ENCODE results near the gene RPS6KA3. TPM values are rescaled to one million over a fixed set of nuclear protein-coding genes. Genes with fewer than 3 reads are reported as not detected.
"Not testable (repeated sequence)": the region's sequence is repeated elsewhere in the genome, so short reads cannot be mapped to it uniquely, and the experiment has no call there.

RPS6KA3 gene
- total RNA-seq, 1 donor from 2014 or later, result 22.8 TPM

DNA sequence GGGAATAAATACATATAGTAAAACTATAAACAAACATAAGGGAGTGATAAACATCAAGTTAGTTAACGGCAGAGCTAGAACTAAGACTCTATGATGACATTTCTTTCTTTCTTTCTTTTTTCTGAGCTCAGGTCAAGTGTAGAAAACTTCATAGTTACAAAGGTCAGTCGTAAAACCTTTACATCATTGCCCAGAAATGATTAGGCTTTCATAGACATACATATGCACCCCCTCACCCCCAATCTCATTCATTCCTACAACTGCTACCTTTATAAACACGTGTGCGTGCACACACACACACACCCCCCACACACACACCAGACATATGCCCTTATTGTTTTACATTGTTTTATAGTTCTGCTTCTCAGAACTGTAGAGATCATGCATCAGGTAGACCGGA, 130.8 kb downstream of the RPS6KA3 start:
- no peak for DNase-seq (ENCODE audit: extremely low spot score in 2 of 2)
- H3K27me3 ChIP-seq, result no peaks in the 10 kb centered on the region
- no peak overlapping the region for H3K27ac ChIP-seq
- intact Hi-C loops (cut with DNase I), result no loop called here
- no peaks in the 10 kb centered on the region for H3K9me3 ChIP-seq
- peaks cover 34% of the 10 kb centered on the region for H3K4me1 ChIP-seq
- peaks cover 0 to 45% of the 10 kb centered on the region in 2 donors for H3K36me3 ChIP-seq
- no peak overlapping the region for H3K4me3 ChIP-seq
- TF ChIP-seq POLR2AphosphoS5 (IDR thresholded peaks at IDR 0.05; ENCODE audit: insufficient read depth in 1 of 2, low read depth in 1 of 2), result no peak
- TF ChIP-seq, protein P1, sequence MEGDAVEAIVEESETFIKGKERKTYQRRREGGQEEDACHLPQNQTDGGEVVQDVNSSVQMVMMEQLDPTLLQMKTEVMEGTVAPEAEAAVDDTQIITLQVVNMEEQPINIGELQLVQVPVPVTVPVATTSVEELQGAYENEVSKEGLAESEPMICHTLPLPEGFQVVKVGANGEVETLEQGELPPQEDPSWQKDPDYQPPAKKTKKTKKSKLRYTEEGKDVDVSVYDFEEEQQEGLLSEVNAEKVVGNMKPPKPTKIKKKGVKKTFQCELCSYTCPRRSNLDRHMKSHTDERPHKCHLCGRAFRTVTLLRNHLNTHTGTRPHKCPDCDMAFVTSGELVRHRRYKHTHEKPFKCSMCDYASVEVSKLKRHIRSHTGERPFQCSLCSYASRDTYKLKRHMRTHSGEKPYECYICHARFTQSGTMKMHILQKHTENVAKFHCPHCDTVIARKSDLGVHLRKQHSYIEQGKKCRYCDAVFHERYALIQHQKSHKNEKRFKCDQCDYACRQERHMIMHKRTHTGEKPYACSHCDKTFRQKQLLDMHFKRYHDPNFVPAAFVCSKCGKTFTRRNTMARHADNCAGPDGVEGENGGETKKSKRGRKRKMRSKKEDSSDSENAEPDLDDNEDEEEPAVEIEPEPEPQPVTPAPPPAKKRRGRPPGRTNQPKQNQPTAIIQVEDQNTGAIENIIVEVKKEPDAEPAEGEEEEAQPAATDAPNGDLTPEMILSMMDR (IDR thresholded peaks at IDR 0.05), result no peak
- TF ChIP-seq POLR2A (IDR thresholded peaks at IDR 0.05), result no peak

GRCh38 chrX:20132666-20133065, 134.0 kb downstream of the RPS6KA3 start:
- H3K4me1 ChIP-seq, result peaks cover 25% of the 10 kb centered on the region
- TF ChIP-seq, protein P1 (IDR thresholded peaks at IDR 0.05), result no peak
- TF ChIP-seq POLR2A (IDR thresholded peaks at IDR 0.05) (no peak), POLR2AphosphoS5 (IDR thresholded peaks at IDR 0.05; ENCODE audit: insufficient read depth in 1 of 2, low read depth in 1 of 2) (no peak)
- H3K27ac ChIP-seq, result no peak overlapping the region
- intact Hi-C loops (cut with DNase I), result no loop called here
- DNase-seq (ENCODE audit: extremely low spot score in 2 of 2), result no peak
- peaks cover 0 to 54% of the 10 kb centered on the region in 2 donors for H3K36me3 ChIP-seq
- H3K27me3 ChIP-seq, result no peaks in the 10 kb centered on the region
- no peaks in the 10 kb centered on the region for H3K9me3 ChIP-seq
- no peak overlapping the region for H3K4me3 ChIP-seq

- TF ChIP-seq, protein P1 (IDR thresholded peaks at IDR 0.05), result no peak
- TF ChIP-seq POLR2A (IDR thresholded peaks at IDR 0.05), result no peak
- no peak for TF ChIP-seq POLR2AphosphoS5 (IDR thresholded peaks at IDR 0.05; ENCODE audit: insufficient read depth in 1 of 2, low read depth in 1 of 2)
- H3K36me3 ChIP-seq, result peaks cover 0 to 51% of the 10 kb centered on the region in 2 donors
- no peaks in the 10 kb centered on the region for H3K27me3 ChIP-seq
- no peak overlapping the region for H3K4me3 ChIP-seq
- no peak overlapping the region for H3K27ac ChIP-seq
- H3K9me3 ChIP-seq, result no peaks in the 10 kb centered on the region
- intact Hi-C loops (cut with DNase I), result no loop called here
- peaks cover 11% of the 10 kb centered on the region for H3K4me1 ChIP-seq
- no peak for DNase-seq (ENCODE audit: extremely low spot score in 2 of 2)
Measured at GRCh38 chrX:20130357-20130756, 136.4 kb downstream of the RPS6KA3 start.

DNA sequence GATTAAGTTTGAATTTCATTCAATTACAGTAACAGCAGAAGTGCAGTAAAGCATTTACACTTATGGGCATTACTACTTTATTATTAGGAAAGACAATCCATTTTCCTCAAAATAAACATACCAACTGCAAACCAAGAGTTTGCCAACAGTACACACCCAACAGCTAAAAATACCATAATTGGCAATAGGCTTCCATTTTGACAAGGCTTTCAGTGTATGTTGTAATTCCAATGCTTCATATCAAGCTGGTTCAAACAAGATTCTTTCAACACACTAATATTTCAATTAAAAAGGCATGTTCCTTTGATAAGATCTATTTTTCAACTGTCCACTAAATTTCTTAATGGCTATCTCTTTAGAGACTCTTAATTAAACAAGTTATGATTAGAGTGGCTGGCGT, 137.2 kb downstream of the RPS6KA3 start:
- Histone ChIP-seq H3K36me3 (peaks cover 4 to 57% of the 10 kb centered on the region in 2 donors), H3K4me3 (no peak overlapping the region), H3K4me1 (peaks cover 11% of the 10 kb centered on the region), H3K9me3 (no peaks in the 10 kb centered on the region), H3K27me3 (no peaks in the 10 kb centered on the region), H3K27ac (no peak overlapping the region)
- TF ChIP-seq, protein P1 (IDR thresholded peaks at IDR 0.05), result no peak
- TF ChIP-seq POLR2A (IDR thresholded peaks at IDR 0.05) (no peak), POLR2AphosphoS5 (IDR thresholded peaks at IDR 0.05; ENCODE audit: insufficient read depth in 1 of 2, low read depth in 1 of 2) (no peak)
- no peak for DNase-seq (ENCODE audit: extremely low spot score in 2 of 2)
- intact Hi-C loops (cut with DNase I), result no loop called here

DNA sequence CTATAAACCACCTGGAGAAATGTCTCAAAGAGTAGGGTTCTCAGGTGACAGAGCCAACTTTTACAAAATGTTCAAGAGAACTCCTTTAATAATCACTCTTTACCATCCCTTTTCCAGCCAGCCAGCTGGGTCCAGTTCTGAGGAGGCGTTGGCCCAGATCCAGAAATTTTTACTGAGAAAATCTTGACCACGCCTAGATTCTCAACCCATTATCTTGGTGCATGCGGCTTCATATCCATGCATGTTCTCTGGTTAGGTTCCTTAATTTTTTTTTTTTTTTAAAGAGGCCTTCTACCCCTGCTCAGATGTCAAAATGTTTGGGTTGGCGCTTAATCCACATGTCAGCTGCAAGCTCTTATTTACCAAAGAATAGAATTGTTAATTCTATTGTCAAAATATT, 138.0 kb downstream of the RPS6KA3 start:
- DNase-seq (ENCODE audit: extremely low spot score in 2 of 2), result no peak
- H3K9me3 ChIP-seq, result no peaks in the 10 kb centered on the region
- no peak for TF ChIP-seq POLR2AphosphoS5 (IDR thresholded peaks at IDR 0.05; ENCODE audit: insufficient read depth in 1 of 2, low read depth in 1 of 2)
- TF ChIP-seq POLR2A (IDR thresholded peaks at IDR 0.05), result no peak
- TF ChIP-seq, protein P1 (IDR thresholded peaks at IDR 0.05), result no peak
- H3K27me3 ChIP-seq, result no peaks in the 10 kb centered on the region
- peaks cover 4 to 57% of the 10 kb centered on the region in 2 donors for H3K36me3 ChIP-seq
- no peak overlapping the region for H3K27ac ChIP-seq
- peaks cover 11% of the 10 kb centered on the region for H3K4me1 ChIP-seq
- H3K4me3 ChIP-seq, result no peak overlapping the region
- intact Hi-C loops (cut with DNase I), result no loop called here

DNA sequence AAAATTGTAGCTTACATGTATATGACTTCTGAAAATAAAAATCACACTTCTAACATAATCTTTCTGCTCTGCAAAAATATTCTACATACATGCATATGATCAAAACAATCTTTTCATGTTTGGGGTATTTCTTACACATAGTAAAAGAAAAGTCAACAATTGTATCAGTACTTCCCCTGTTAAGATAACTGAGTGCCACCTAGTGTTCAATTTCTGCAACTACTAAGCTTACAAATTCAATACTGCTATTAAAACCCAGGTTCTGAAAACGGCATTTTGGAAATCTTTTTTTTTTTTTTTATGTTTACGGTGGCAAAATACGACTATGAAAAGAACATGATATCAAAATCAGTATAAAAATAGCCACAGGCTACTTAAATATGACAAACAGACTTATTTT, 139.3 kb downstream of the RPS6KA3 start:
- peaks cover 4 to 48% of the 10 kb centered on the region in 2 donors for H3K36me3 ChIP-seq
- DNase-seq (ENCODE audit: extremely low spot score in 2 of 2); intact Hi-C loops (cut with DNase I); H3K4me3 ChIP-seq; H3K27ac ChIP-seq; H3K9me3 ChIP-seq; H3K27me3 ChIP-seq: not testable (repeated sequence)
- peaks cover 11% of the 10 kb centered on the region for H3K4me1 ChIP-seq

- H3K9me3 ChIP-seq; H3K27me3 ChIP-seq; H3K4me3 ChIP-seq; DNase-seq (ENCODE audit: extremely low spot score in 2 of 2); H3K27ac ChIP-seq; intact Hi-C loops (cut with DNase I): not testable (repeated sequence)
- Histone ChIP-seq H3K4me1 (peaks cover 11% of the 10 kb centered on the region), H3K36me3 (peaks cover 4 to 42% of the 10 kb centered on the region in 2 donors)
Measured at GRCh38 chrX:20126833-20127232, 139.9 kb downstream of the RPS6KA3 start.
